HEK293 (cell line): ENCODE data around the gene RNF169.

ENCODE experiments used
- BCL11A ChIP-seq: fragments of 450-650 bp; formaldehyde crosslinking; IDR thresholded peaks from 2 replicates; pipeline ENCODE4 v1.5.1; 2016; ENCODE audit warnings: low read depth, missing biosample characterization, missing genetic modification characterization
- GLI2 ChIP-seq: fragments of 450-650 bp; formaldehyde crosslinking; IDR thresholded peaks from 2 replicates; pipeline ENCODE4; 2017; ENCODE audit warnings: missing biosample characterization, missing genetic modification characterization, low read depth, borderline replicate concordance
- KLF16 ChIP-seq: fragments of 450-650 bp; formaldehyde crosslinking; IDR thresholded peaks from 2 replicates; pipeline ENCODE4 v1.5.1; 2017; ENCODE audit warnings: missing biosample characterization, missing genetic modification characterization
- MYNN ChIP-seq: fragments of 450-650 bp; formaldehyde crosslinking; IDR thresholded peaks from 2 replicates; pipeline ENCODE4 v1.5.1; 2016; ENCODE audit warnings: missing biosample characterization, missing genetic modification characterization, borderline replicate concordance
- MZF1 ChIP-seq: fragments of 450-650 bp; formaldehyde crosslinking; IDR thresholded peaks from 2 replicates; pipeline ENCODE4 v1.5.1; 2017; ENCODE audit warnings: missing biosample characterization, missing genetic modification characterization, borderline replicate concordance
- OVOL3 ChIP-seq: fragments of 450-650 bp; formaldehyde crosslinking; IDR thresholded peaks from 2 replicates; pipeline ENCODE4 v1.5.1; 2016; ENCODE audit warnings: missing biosample characterization, missing genetic modification characterization
- REPIN1 ChIP-seq: fragments of 450-650 bp; formaldehyde crosslinking; IDR thresholded peaks from 2 replicates; pipeline ENCODE4 v1.5.1; 2017; ENCODE audit warnings: missing biosample characterization, missing genetic modification characterization, low read depth
- REST ChIP-seq: fragments of 450-650 bp; formaldehyde crosslinking; IDR thresholded peaks from 2 replicates; pipeline ENCODE4 v1.5.1; 2016; ENCODE audit warnings: missing biosample characterization, missing genetic modification characterization
- SP2 ChIP-seq: fragments of 450-650 bp; formaldehyde crosslinking; IDR thresholded peaks from 2 replicates; pipeline ENCODE4 v1.5.1; 2016; ENCODE audit warnings: missing biosample characterization, missing genetic modification characterization
- TCF7L2 ChIP-seq: IDR thresholded peaks from 2 replicates; pipeline ENCODE4 v1.6.1; 2011; ENCODE audit warnings: low read depth, mild to moderate bottlenecking, inconsistent platforms, low read length, moderate library complexity, borderline replicate concordance
- WT1 ChIP-seq: fragments of 450-650 bp; formaldehyde crosslinking; IDR thresholded peaks from 2 replicates; pipeline ENCODE4 v1.5.1; 2016; ENCODE audit warnings: missing biosample characterization, missing genetic modification characterization
- YY2 ChIP-seq: fragments of 450-650 bp; formaldehyde crosslinking; IDR thresholded peaks from 2 replicates; pipeline ENCODE4 v1.5.1; 2016; ENCODE audit warnings: missing biosample characterization, missing genetic modification characterization
- ZBTB21 ChIP-seq: fragments of 450-650 bp; formaldehyde crosslinking; IDR thresholded peaks from 2 replicates; pipeline ENCODE4 v1.5.1; 2017; ENCODE audit warnings: missing biosample characterization, missing genetic modification characterization
- ZBTB44 ChIP-seq: fragments of 450-650 bp; IDR thresholded peaks from 2 replicates; pipeline ENCODE4 v1.5.1; 2018; ENCODE audit warnings: missing biosample characterization, mild to moderate bottlenecking, missing genetic modification characterization
- ZBTB6 ChIP-seq: fragments of 450-650 bp; formaldehyde crosslinking; IDR thresholded peaks from 2 replicates; pipeline ENCODE4 v1.5.1; 2017; ENCODE audit warnings: missing biosample characterization, missing genetic modification characterization
- ZFP69B ChIP-seq: fragments of 450-650 bp; formaldehyde crosslinking; IDR thresholded peaks from 2 replicates; pipeline ENCODE4 v1.5.1; 2016; ENCODE audit warnings: missing biosample characterization, missing genetic modification characterization
- ZNF112 ChIP-seq: fragments of 450-650 bp; formaldehyde crosslinking; IDR thresholded peaks from 2 replicates; pipeline ENCODE4 v1.5.0; 2017; ENCODE audit warnings: missing biosample characterization, missing genetic modification characterization
- ZNF133 ChIP-seq: fragments of 450-650 bp; formaldehyde crosslinking; IDR thresholded peaks from 2 replicates; pipeline ENCODE4 v1.5.1; 2016; ENCODE audit warnings: missing biosample characterization, missing genetic modification characterization
- ZNF146 ChIP-seq: fragments of 450-650 bp; formaldehyde crosslinking; IDR thresholded peaks from 2 replicates; pipeline ENCODE4 v1.5.1; 2016; ENCODE audit warnings: missing biosample characterization, missing genetic modification characterization
- ZNF18 ChIP-seq: fragments of 450-650 bp; formaldehyde crosslinking; IDR thresholded peaks from 2 replicates; pipeline ENCODE4 v1.5.1; 2016; ENCODE audit warnings: missing biosample characterization, missing genetic modification characterization
- ZNF202 ChIP-seq: fragments of 450-650 bp; formaldehyde crosslinking; IDR thresholded peaks from 2 replicates; pipeline ENCODE4 v1.5.1; 2016; ENCODE audit warnings: missing biosample characterization, missing genetic modification characterization, borderline replicate concordance
- ZNF221 ChIP-seq: fragments of 450-650 bp; formaldehyde crosslinking; IDR thresholded peaks from 2 replicates; pipeline ENCODE4 v1.5.1; 2017; ENCODE audit warnings: missing biosample characterization, missing genetic modification characterization, borderline replicate concordance
- ZNF341 ChIP-seq: fragments of 450-650 bp; formaldehyde crosslinking; IDR thresholded peaks from 2 replicates; pipeline ENCODE4; 2016; ENCODE audit warnings: low read depth, missing biosample characterization, missing genetic modification characterization
- ZNF37A ChIP-seq: fragments of 450-650 bp; IDR thresholded peaks from 2 replicates; pipeline ENCODE4 v1.5.1; 2018; ENCODE audit warnings: missing biosample characterization, missing genetic modification characterization
- ZNF488 ChIP-seq: fragments of 450-650 bp; formaldehyde crosslinking; IDR thresholded peaks from 2 replicates; pipeline ENCODE4 v1.5.1; 2016; ENCODE audit warnings: missing biosample characterization, missing genetic modification characterization
- ZNF510 ChIP-seq: fragments of 450-650 bp; formaldehyde crosslinking; IDR thresholded peaks from 2 replicates; pipeline ENCODE4 v1.5.1; 2018; ENCODE audit warnings: mild to moderate bottlenecking, missing genetic modification characterization, missing biosample characterization; ENCODE audit not compliant: insufficient replicate concordance
- ZNF514 ChIP-seq: fragments of 450-650 bp; formaldehyde crosslinking; IDR thresholded peaks from 2 replicates; pipeline ENCODE4 v1.5.1; 2016; ENCODE audit warnings: missing biosample characterization, missing genetic modification characterization
- ZNF544 ChIP-seq: fragments of 450-650 bp; formaldehyde crosslinking; IDR thresholded peaks from 2 replicates; pipeline ENCODE4 v1.5.0; 2017; ENCODE audit warnings: missing biosample characterization, missing genetic modification characterization
- ZNF555 ChIP-seq: fragments of 450-650 bp; formaldehyde crosslinking; conservative IDR thresholded peaks from 2 replicates; pipeline ENCODE4 v1.5.1; 2017; ENCODE audit warnings: missing biosample characterization, mild to moderate bottlenecking, missing genetic modification characterization, inconsistent platforms
- ZNF560 ChIP-seq: fragments of 450-650 bp; formaldehyde crosslinking; IDR thresholded peaks from 2 replicates; pipeline ENCODE4 v1.5.1; 2017; ENCODE audit warnings: missing biosample characterization, missing genetic modification characterization, borderline replicate concordance
- ZNF658 ChIP-seq: fragments of 450-650 bp; formaldehyde crosslinking; IDR thresholded peaks from 2 replicates; pipeline ENCODE4; 2016; ENCODE audit warnings: missing biosample characterization, missing genetic modification characterization
- ZNF660 ChIP-seq: fragments of 450-650 bp; IDR thresholded peaks from 2 replicates; pipeline ENCODE4 v1.5.1; 2018; ENCODE audit warnings: missing biosample characterization, mild to moderate bottlenecking, missing genetic modification characterization

Gene RNF169

GRCh38 chr11:74749127-74749964 lies 697 bp downstream of the RNF169 start (continued):
- 0 out of 2 replicates have a peak, but pooled peaks have one; percentile 46 for TF ChIP-seq ZFP69B (tag by site-specific recombination)
- TF ChIP-seq ZBTB21 (tag by site-specific recombination), result no peak
- TF ChIP-seq ZNF660 (tag by site-specific recombination), result 0 out of 2 replicates have a peak, but pooled peaks have one; percentile 17
- 0 out of 2 replicates have a peak, but pooled peaks have one; percentile 9 for TF ChIP-seq ZNF341 (tag by site-specific recombination)
- no peak for TF ChIP-seq REPIN1 (tag by site-specific recombination)
- TF ChIP-seq GLI2 (tag by site-specific recombination), result no peak
- TF ChIP-seq MZF1 (tag by site-specific recombination), result no peak
- TF ChIP-seq BCL11A (tag by site-specific recombination), result no peak
- TF ChIP-seq ZNF146 (tag by site-specific recombination), result no peak
- TF ChIP-seq ZNF544 (tag by site-specific recombination), result no peak
- TF ChIP-seq ZNF560 (tag by site-specific recombination), result no peak
- TF ChIP-seq YY2 (tag by site-specific recombination), result no peak
- no peak for TF ChIP-seq ZNF488 (tag by site-specific recombination)
- peak; percentile 48; the same call in 1 of the 2 replicates for TF ChIP-seq KLF16
- no peak for TF ChIP-seq ZNF133
- no peak for TF ChIP-seq MYNN (tag by site-specific recombination)
- TF ChIP-seq ZNF658 (tag by site-specific recombination), result no peak
- TF ChIP-seq REST, result no peak
- TF ChIP-seq ZBTB44 (tag by site-specific recombination), result no peak
- TF ChIP-seq SP2 (tag by site-specific recombination), result 0 out of 2 replicates have a peak, but pooled peaks have one; percentile 4
- TF ChIP-seq ZNF18 (tag by site-specific recombination), result no peak
- TF ChIP-seq ZNF112, result no peak
- TF ChIP-seq ZNF555 (tag by site-specific recombination), result no peak
- no peak for TF ChIP-seq TCF7L2
- TF ChIP-seq WT1, result 0 out of 2 replicates have a peak, but pooled peaks have one; percentile 30
- no peak for TF ChIP-seq ZNF37A (tag by site-specific recombination)
- no peak for TF ChIP-seq ZBTB6 (tag by site-specific recombination)
- TF ChIP-seq ZNF221 (tag by site-specific recombination), result no peak
- no peak for TF ChIP-seq ZNF514 (tag by site-specific recombination)
- no peak for TF ChIP-seq ZNF202 (tag by site-specific recombination)
- no peak for TF ChIP-seq OVOL3 (tag by site-specific recombination)
- TF ChIP-seq ZNF510 (tag by site-specific recombination), result no peak
